Smooth muscle cell (in vitro differentiated cells): ENCODE results near the gene PEPD. TPM values are rescaled to one million over a fixed set of nuclear protein-coding genes. Genes with fewer than 3 reads are reported as not detected.
"Not testable (repeated sequence)": the region's sequence is repeated elsewhere in the genome, so short reads cannot be mapped to it uniquely, and the experiment has no call there.

ENCODE experiments used
- DNase-seq: peaks from one replicate; lab custom pipeline; 2025; ENCODE audit not compliant: unreplicated experiment; lab: John Stamatoyannopoulos, UW
- H2AFZ ChIP-seq: fragments of 200-600 bp; sonication (generic); 2 replicates; pipeline ENCODE4 v1.6.0; 2016; ENCODE audit warnings: antibody characterized with exemption, low read depth, mild to moderate bottlenecking
- H3F3A ChIP-seq: fragments of 200-600 bp; sonication (generic); 2 replicates; pipeline ENCODE4 v1.6.0; 2017; ENCODE audit warnings: antibody characterized with exemption, low read depth
- H3K27ac ChIP-seq: fragments of 200-600 bp; sonication (generic); 2 replicates; pipeline ENCODE4 v1.5.1; 2016; ENCODE audit warnings: low read depth, mild to moderate bottlenecking
- H3K27me3 ChIP-seq: fragments of 200-600 bp; sonication (generic); 2 replicates; pipeline ENCODE4 v1.6.1; 2016; ENCODE audit warnings: low read depth, mild to moderate bottlenecking
- H3K36me3 ChIP-seq: fragments of 200-600 bp; sonication (generic); 2 replicates; pipeline ENCODE4 v1.5.1; 2016; ENCODE audit warnings: low read depth
- H3K4me1 ChIP-seq: fragments of 200-600 bp; sonication (generic); 2 replicates; pipeline ENCODE4 v1.5.1; 2016; ENCODE audit warnings: low read depth
- H3K4me2 ChIP-seq: fragments of 200-600 bp; sonication (generic); 2 replicates; pipeline ENCODE4 v1.6.0; 2016; ENCODE audit warnings: mild to moderate bottlenecking
- H3K4me3 ChIP-seq: fragments of 200-600 bp; sonication (generic); 2 replicates; pipeline ENCODE4 v1.5.1; 2016; ENCODE audit warnings: mild to moderate bottlenecking
- H3K79me2 ChIP-seq: fragments of 200-600 bp; sonication (generic); 2 replicates; pipeline ENCODE4 v1.6.0; 2016; ENCODE audit warnings: low read depth, mild to moderate bottlenecking
- H3K9ac ChIP-seq: fragments of 200-600 bp; sonication (generic); 2 replicates; pipeline ENCODE4 v1.6.0; 2016; ENCODE audit warnings: low read depth
- H3K9me3 ChIP-seq: fragments of 200-600 bp; sonication (generic); replicated peaks from 2 replicates; pipeline ENCODE4 v1.5.1; 2016; ENCODE audit warnings: low read depth
- H4K20me1 ChIP-seq: fragments of 200-600 bp; sonication (generic); 2 replicates; pipeline ENCODE4 v1.6.0; 2016; ENCODE audit warnings: low read depth
- CTCF ChIP-seq: fragments of 200-600 bp; sonication (generic); IDR thresholded peaks from 2 replicates; pipeline ENCODE4 v1.5.1; 2017; ENCODE audit warnings: borderline replicate concordance, mild to moderate bottlenecking, antibody characterized with exemption; ENCODE audit not compliant: insufficient read depth, poor library complexity, severe bottlenecking
- WGBS: methylation state at CpG from one replicate; pipeline ENCODE4 v1.1.7; 2016; ENCODE audit warnings: low lambda C conversion rate; 5-methylcytosine and 5-hydroxymethylcytosine counted together
- polyA plus RNA-seq: library from polyadenylated mRNA; unstranded; fragments of >200 nt; fragmentation: Nextera tagmentation; extraction: Ambion mirVana; gene quantifications from 2 replicates; pipeline ENCODE4 v1.2.1, GENCODE V29; 2016
- total RNA-seq: library from RNA; depleted of rRNA; stranded (reverse); fragments of >200 nt; gene quantifications from 2 replicates; pipeline ENCODE4 v1.2.3, GENCODE V29; 2014

Gene PEPD
- total and polyA plus RNA-seq, 2 experiments from 2014 or later = 57.2 to 70.4 TPM

- DNase-seq = no peak
- no peaks in the 10 kb centered on the region for H3K36me3 ChIP-seq
- H3K9me3 ChIP-seq = no peaks in the 10 kb centered on the region
- 81% methylated on average over 10 of the region's 10 CpGs for WGBS
- H3K79me2 ChIP-seq = no peaks in the 10 kb centered on the region
- no peaks in the 10 kb centered on the region for H3K27me3 ChIP-seq
- TF ChIP-seq CTCF = no peak
- H3F3A ChIP-seq = no peaks in the 10 kb centered on the region
- no peak overlapping the region for H3K4me2 ChIP-seq
- H3K4me3 ChIP-seq = no peak overlapping the region
- H3K27ac ChIP-seq = no peak overlapping the region
- H2AFZ ChIP-seq = no peak overlapping the region
- no peaks in the 10 kb centered on the region for H4K20me1 ChIP-seq
- no peak overlapping the region for H3K9ac ChIP-seq
- no peaks in the 10 kb centered on the region for H3K4me1 ChIP-seq
These were observed 35.6 kb upstream of the PEPD start for GRCh38 chr19:33557196-33557595.

GRCh38 chr19:33556261-33556660 is 34.7 kb upstream of the PEPD start:
- no peak overlapping the region for H3K4me2 ChIP-seq
- DNase-seq = no peak
- H3F3A ChIP-seq = no peaks in the 10 kb centered on the region
- no peak for TF ChIP-seq CTCF
- H4K20me1 ChIP-seq = no peaks in the 10 kb centered on the region
- H3K4me3 ChIP-seq = no peak overlapping the region
- H3K27me3 ChIP-seq = no peaks in the 10 kb centered on the region
- 60% methylated on average over 4 of the region's 4 CpGs for WGBS
- H3K36me3 ChIP-seq = no peaks in the 10 kb centered on the region
- H2AFZ ChIP-seq = no peak overlapping the region
- H3K79me2 ChIP-seq = no peaks in the 10 kb centered on the region
- H3K9me3 ChIP-seq = no peaks in the 10 kb centered on the region
- H3K4me1 ChIP-seq = no peaks in the 10 kb centered on the region
- H3K9ac ChIP-seq = no peak overlapping the region
- H3K27ac ChIP-seq = no peak overlapping the region

GRCh38 chr19:33555726-33556125 is 34.1 kb upstream of the PEPD start:
- H3K27me3 ChIP-seq, H3K9me3 ChIP-seq, H3K4me2 ChIP-seq, H3K27ac ChIP-seq, H3K36me3 ChIP-seq, H3K79me2 ChIP-seq, H3K4me1 ChIP-seq, H3K4me3 ChIP-seq, H4K20me1 ChIP-seq, H3K9ac ChIP-seq, DNase-seq, H3F3A ChIP-seq, H2AFZ ChIP-seq: not testable (repeated sequence)
- 77% methylated on average over 4 of the region's 4 CpGs for WGBS

GRCh38 chr19:33554821-33555220 is 33.2 kb upstream of the PEPD start:
- no peak overlapping the region for H2AFZ ChIP-seq
- no peaks in the 10 kb centered on the region for H3K9me3 ChIP-seq
- H3K27me3 ChIP-seq = no peaks in the 10 kb centered on the region
- DNase-seq = no peak
- no peak overlapping the region for H3K4me2 ChIP-seq
- no peaks in the 10 kb centered on the region for H3K79me2 ChIP-seq
- no peak overlapping the region for H3K9ac ChIP-seq
- WGBS = 89% methylated on average over 7 of the region's 7 CpGs
- no peak overlapping the region for H3K4me3 ChIP-seq
- no peak overlapping the region for H3K27ac ChIP-seq
- no peaks in the 10 kb centered on the region for H4K20me1 ChIP-seq
- H3K4me1 ChIP-seq = no peaks in the 10 kb centered on the region
- no peak for TF ChIP-seq CTCF
- H3K36me3 ChIP-seq = no peaks in the 10 kb centered on the region
- H3F3A ChIP-seq = no peaks in the 10 kb centered on the region
